CD14-positive monocyte (primary cell): Measurements from ENCODE around the gene MISP3. TPM values are rescaled to one million over a fixed set of nuclear protein-coding genes. Genes with fewer than 3 reads are reported as not detected.

Experiments
- DNase-seq, 3 donors: peaks; one replicate each; pipeline ENCODE4 v3.0.0-alpha.2; 2011 to 2022
- H2AFZ ChIP-seq: 2 replicates; pipeline ENCODE4 v1.6.0; 2012; ENCODE audit warnings: mild to moderate bottlenecking, low read depth, low read length, inconsistent platforms; ENCODE audit not compliant: insufficient read depth, poor library complexity, severe bottlenecking
- H3K27ac ChIP-seq, 2 donors: 1 replicate in 1 of 2; 2 replicates in 1 of 2; pipeline ENCODE4 v1.5.1; 2012 to 2013; ENCODE audit warnings: low read length in 2 of 2, control low read depth in 1 of 2, inconsistent platforms in 1 of 2, low read depth in 1 of 2, mild to moderate bottlenecking in 1 of 2
- H3K27me3 ChIP-seq, 2 donors: one replicate each; pipeline versions ENCODE4 v1.6.0 to v1.6.1; 2011 to 2013; ENCODE audit warnings: low read length in 2 of 2; ENCODE audit not compliant: control insufficient read depth in 2 of 2, insufficient read depth in 2 of 2
- H3K36me3 ChIP-seq, 2 donors: replicated peaks in 1 of 2; 1 replicate in 1 of 2; 2 replicates in 1 of 2; pipeline versions ENCODE4 v1.5.1 to v1.6.1; 2012 to 2013; ENCODE audit warnings: low read length in 2 of 2, control low read depth in 1 of 2, inconsistent platforms in 1 of 2, mild to moderate bottlenecking in 1 of 2; ENCODE audit not compliant: insufficient read depth in 2 of 2, control insufficient read depth in 1 of 2
- H3K4me1 ChIP-seq, 2 donors: 1 replicate in 1 of 2; 2 replicates in 1 of 2; pipeline versions ENCODE4 v1.5.1 to v1.6.1; 2012 to 2013; ENCODE audit warnings: low read length in 2 of 2, control low read depth in 1 of 2, inconsistent platforms in 1 of 2, mild to moderate bottlenecking in 1 of 2, moderate library complexity in 1 of 2; ENCODE audit not compliant: insufficient read depth in 2 of 2, control insufficient read depth in 1 of 2
- H3K4me2 ChIP-seq: replicated peaks from 2 replicates; pipeline ENCODE3; 2012; ENCODE audit warnings: low read length, moderate library complexity, mild to moderate bottlenecking; ENCODE audit not compliant: poor library complexity, severe bottlenecking; ENCODE audit errors: extremely low read depth
- H3K4me3 ChIP-seq, 3 experiments: fragments of 200-600 bp in 1 of 3; sonication (generic) in 1 of 3; replicated peaks in 1 of 3; 1 replicate in 2 of 3; 2 replicates in 1 of 3; pipeline ENCODE4 v1.5.1; 2011 to 2013; ENCODE audit warnings: low read length in 3 of 3, mild to moderate bottlenecking in 3 of 3, control low read depth in 2 of 3, low read depth in 2 of 3, inconsistent platforms in 1 of 3, moderate library complexity in 1 of 3
- H3K79me2 ChIP-seq: 2 replicates; pipeline ENCODE4 v1.6.0; 2012; ENCODE audit warnings: mild to moderate bottlenecking, control low read depth, inconsistent platforms, low read length, moderate library complexity; ENCODE audit not compliant: insufficient read depth
- H3K9ac ChIP-seq: 2 replicates; pipeline ENCODE4 v1.6.0; 2017; ENCODE audit warnings: low read length, mild to moderate bottlenecking; ENCODE audit not compliant: insufficient read depth, poor library complexity, severe bottlenecking
- H3K9me3 ChIP-seq, 2 donors: replicated peaks in 1 of 2; 1 replicate in 1 of 2; 2 replicates in 1 of 2; pipeline versions ENCODE4 v1.5.1 to v1.6.1; 2012 to 2013; ENCODE audit warnings: low read length in 2 of 2, control low read depth in 1 of 2; ENCODE audit not compliant: control insufficient read depth in 1 of 2, insufficient read depth in 1 of 2
- H4K20me1 ChIP-seq: 2 replicates; pipeline ENCODE4 v1.6.0; 2012; ENCODE audit warnings: mild to moderate bottlenecking, low read length, control low read depth, moderate library complexity; ENCODE audit not compliant: insufficient read depth
- H3K27ac Mint-ChIP-seq, 7 donors: one replicate each; pipeline ENCODE4 v1.8.0; 2020; ENCODE audit warnings: mild to moderate bottlenecking in 7 of 7, mixed read lengths in 7 of 7, moderate library complexity in 6 of 7, inconsistent platforms in 2 of 7
- H3K27me3 Mint-ChIP-seq, 3 donors: one replicate each; pipeline ENCODE4 v1.8.0; 2021 to 2022; ENCODE audit warnings: low read depth in 3 of 3, mild to moderate bottlenecking in 3 of 3, mixed read lengths in 3 of 3, moderate library complexity in 3 of 3, inconsistent platforms in 1 of 3
- H3K36me3 Mint-ChIP-seq, 2 donors: one replicate each; pipeline ENCODE4 v1.8.0; 2020; ENCODE audit warnings: mixed read lengths in 2 of 2, inconsistent platforms in 1 of 2, mild to moderate bottlenecking in 1 of 2
- H3K4me1 Mint-ChIP-seq: one replicate; pipeline ENCODE4 v1.8.0; 2020; ENCODE audit warnings: mild to moderate bottlenecking, mixed read lengths
- H3K4me3 Mint-ChIP-seq, 2 donors: one replicate each; pipeline ENCODE4 v1.8.0; 2020; ENCODE audit warnings: mild to moderate bottlenecking in 2 of 2, mixed read lengths in 2 of 2, moderate library complexity in 1 of 2
- H3K9me3 Mint-ChIP-seq, 7 donors: one replicate each; pipeline ENCODE4 v1.8.0; 2020 to 2022; ENCODE audit warnings: mixed read lengths in 7 of 7, mild to moderate bottlenecking in 6 of 7, moderate library complexity in 6 of 7, inconsistent platforms in 2 of 7
- CTCF ChIP-seq: fragments of 200-600 bp; IDR thresholded peaks from one replicate; pipeline ENCODE4 v1.8.0; 2022; ENCODE audit warnings: antibody characterized with exemption, mild to moderate bottlenecking
- WGBS: methylation state at CpG from one replicate; pipeline ENCODE4 v1.1.5; 2013; ENCODE audit warnings: missing lambda C conversion rate; ENCODE audit not compliant: insufficient coverage; 5-methylcytosine and 5-hydroxymethylcytosine counted together
- intact Hi-C, 2 donors: fragments of 100-400 bp; cut with micrococcal nuclease; formaldehyde crosslinking; loops; one replicate each; pipeline versions ENCODE4 v1.15.0 to v1.15.1; 2023
- polyA plus RNA-seq, 3 donors: library from polyadenylated mRNA; depleted of rRNA in 1 of 3; unstranded in 2 of 3; stranded (reverse) in 1 of 3; fragments of 300-500 nt in 2 of 3; fragments of >200 nt in 1 of 3; fragmentation: Illumina TruSeq in 2 of 3; gene quantifications; 1 replicate in 2 of 3; 2 replicates in 1 of 3; pipeline ENCODE4 v1.2.3, GENCODE V29; 2012 to 2021

Gene MISP3
- polyA plus RNA-seq, 3 donors, result 0.42 to 0.77 (median 0.52) TPM

- H3K36me3 Mint-ChIP-seq, result peaks cover 13 to 14% of the 10 kb centered on the region in 2 donors
- H3K4me3 Mint-ChIP-seq, result no peak overlapping the region
- no peaks in the 10 kb centered on the region for H4K20me1 ChIP-seq
- H2AFZ ChIP-seq, result no peak overlapping the region
- H3K27ac ChIP-seq, result no peak overlapping the region
- no peaks in the 10 kb centered on the region for H3K9me3 ChIP-seq
- no peaks in the 10 kb centered on the region for H3K27me3 ChIP-seq
- DNase-seq, result no peak
- TF ChIP-seq CTCF, result no peak
- peaks cover 52% of the 10 kb centered on the region for H3K79me2 ChIP-seq
- H3K9me3 Mint-ChIP-seq, result no peaks in the 10 kb centered on the region
- peaks cover 36% of the 10 kb centered on the region for H3K4me1 Mint-ChIP-seq
- no peak overlapping the region for H3K9ac ChIP-seq
- H3K4me1 ChIP-seq, result peaks cover 37 to 43% of the 10 kb centered on the region in 2 donors
- no peak overlapping the region for H3K4me2 ChIP-seq
- intact Hi-C loops, result no loop called here
- WGBS, result 98% methylated on average over 4 of the region's 6 CpGs
- no peaks in the 10 kb centered on the region for H3K27me3 Mint-ChIP-seq
- peak overlapping the region in 2 of 7 donors; percentile 33 to 74 for H3K27ac Mint-ChIP-seq
- no peak overlapping the region for H3K4me3 ChIP-seq
- H3K36me3 ChIP-seq, result no peaks in the 10 kb centered on the region
These were observed 50.3 kb downstream of the MISP3 start for GRCh38 chr19:14122924-14123323.

Other genes with a start within 250 kb of the MISP3 start
- not detected for gene NANOS3, start 195.7 kb upstream of the MISP3 start, polyA plus RNA-seq
- under 1 TPM in 2 of 3 donors, not detected in 1; 0.05 to 0.28 TPM for gene BRME1, start 166.7 kb upstream of the MISP3 start, polyA plus RNA-seq
- 10 to 100 TPM in 1 of 3 donors, 1 to 10 TPM in 2; 4.6 to 27.0 (median 6.2) TPM for gene CC2D1A, start 166.6 kb upstream of the MISP3 start, polyA plus RNA-seq
- gene PODNL1, start 134.4 kb upstream of the MISP3 start, polyA plus RNA-seq, result 1 to 10 TPM; 1.2 to 1.4 (median 1.3) TPM
- gene DCAF15, start 120.3 kb upstream of the MISP3 start, polyA plus RNA-seq, result 100 to 1,000 TPM in 1 of 3 donors, 1 to 10 TPM in 2; 2.8 to 116 (median 3.4) TPM
- gene RFX1, start 66.5 kb upstream of the MISP3 start, polyA plus RNA-seq, result 10 to 100 TPM in 1 of 3 donors, under 1 TPM in 2; 0.89 to 12.8 (median 0.95) TPM
- gene RLN3, start 44.6 kb upstream of the MISP3 start, polyA plus RNA-seq, result not detected
- gene IL27RA, start 41.0 kb upstream of the MISP3 start, polyA plus RNA-seq, result 10 to 100 TPM; 40.4 to 61.5 (median 54.9) TPM
- not detected for gene PALM3, start 10.7 kb upstream of the MISP3 start, polyA plus RNA-seq
- gene C19orf67, start 13.0 kb downstream of the MISP3 start, polyA plus RNA-seq, result not detected
- gene SAMD1, start 18.0 kb downstream of the MISP3 start, polyA plus RNA-seq, result 10 to 100 TPM in 1 of 3 donors, 1 to 10 TPM in 1, under 1 TPM in 1; 0.78 to 19.4 (median 1.4) TPM
- gene PRKACA, start 45.0 kb downstream of the MISP3 start, polyA plus RNA-seq, result 100 to 1,000 TPM in 1 of 3 donors, 1 to 10 TPM in 2; 2.0 to 231 (median 3.8) TPM
- 10 to 100 TPM in 1 of 3 donors, 1 to 10 TPM in 2; 6.3 to 13.4 (median 9.2) TPM for gene ASF1B, start 63.8 kb downstream of the MISP3 start, polyA plus RNA-seq
- 1 to 10 TPM in 1 of 3 donors, not detected in 2; 1.7 TPM for gene ADGRL1, start 133.4 kb downstream of the MISP3 start, polyA plus RNA-seq